ENCODE results near the gene RCAN2. TPM values are rescaled to one million over a fixed set of nuclear protein-coding genes. Genes with fewer than 3 reads are reported as not detected.

Gene RCAN2
- total RNA-seq, 5 donors from 2014 or later (not counting 1 experiment from before 2014, with no cell fraction given), result 0.15 to 2.5 (median 1.4) TPM

GRCh38 chr6:46444772-46445454, 46.3 kb downstream of the RCAN2 start:
- DNase-seq, result no peak
- H3K27me3 ChIP-seq (replicated peaks in 1 of 2; ENCODE audit: control insufficient read depth in 2 of 2, extremely low read depth in 1 of 2, insufficient read depth in 2 of 2, low read length in 1 of 2), result peaks cover 0 to 13% of the 10 kb centered on the region in 2 experiments
- ATAC-seq (replicated peaks in 1 of 4), result no peak
- H3K36me3 ChIP-seq (ENCODE audit: control insufficient read depth in 2 of 2, extremely low read depth in 1 of 2, insufficient read depth in 1 of 2, low read length in 1 of 2), result no peaks in the 10 kb centered on the region
- Mint-ChIP-seq H3K36me3 (no peaks in the 10 kb centered on the region), H3K27ac (no peak overlapping the region), H3K9me3 (peaks cover 6 to 22% (median 7%) of the 10 kb centered on the region in 3 donors), H3K4me1 (no peaks in the 10 kb centered on the region), H3K4me3 (no peak overlapping the region), H3K27me3 (peaks cover 16 to 19% of the 10 kb centered on the region in 2 donors)
- WGBS (ENCODE audit: insufficient coverage), result 70% methylated on average over 3 of the region's 3 CpGs
- ChIA-PET CTCF (interaction anchor here in 1 of 2 donors (0.6 kb wide), 1 partner anchor 74 kb away, joined by 3 read pairs; no protein-coding TSS in a partner anchor), POLR2A (interaction anchor here in 1 of 2 donors (0.8 kb wide), 1 partner anchor 41 kb away, joined by 4 read pairs; no protein-coding TSS in a partner anchor)
- H3K9me3 ChIP-seq, result no peaks in the 10 kb centered on the region
- H3K27ac ChIP-seq (ENCODE audit: low read length), result no peak overlapping the region
- H3K4me3 ChIP-seq (ENCODE audit: control insufficient read depth in 1 of 2, extremely low read depth in 1 of 2, low read length in 1 of 2), result no peak overlapping the region
- H3K4me1 ChIP-seq (ENCODE audit: control insufficient read depth in 1 of 2, extremely low read depth in 1 of 2, insufficient read depth in 2 of 2, low read length in 2 of 2), result no peaks in the 10 kb centered on the region

- Mint-ChIP-seq H3K27ac (no peak overlapping the region), H3K4me3 (no peak overlapping the region)
- no peaks in the 10 kb centered on the region for H3K36me3 ChIP-seq (ENCODE audit: control insufficient read depth in 2 of 2, extremely low read depth in 1 of 2, insufficient read depth in 1 of 2, low read length in 1 of 2)
Measured at GRCh38 chr6:46443623-46444022, 47.6 kb downstream of the RCAN2 start.

GRCh38 chr6:46440641-46441040, 50.6 kb downstream of the RCAN2 start:
- Mint-ChIP-seq H3K9me3 (peaks cover 4 to 6% (median 5%) of the 10 kb centered on the region in 3 donors), H3K27ac (no peak overlapping the region), H3K4me1 (no peaks in the 10 kb centered on the region), H3K36me3 (no peaks in the 10 kb centered on the region), H3K27me3 (peaks cover 20 to 24% of the 10 kb centered on the region in 2 donors), H3K4me3 (no peak overlapping the region)
- ChIA-PET POLR2A (interaction anchor here in 1 of 2 donors (0.7 kb wide), 1 partner anchor 90 kb away, joined by 5 read pairs; no protein-coding TSS in a partner anchor), CTCF (no interaction called here)
- Histone ChIP-seq H3K9me3 (no peaks in the 10 kb centered on the region), H3K27ac (ENCODE audit: low read length) (no peak overlapping the region), H3K4me3 (ENCODE audit: control insufficient read depth in 1 of 2, extremely low read depth in 1 of 2, low read length in 1 of 2) (no peak overlapping the region), H3K27me3 (replicated peaks in 1 of 2; ENCODE audit: control insufficient read depth in 2 of 2, extremely low read depth in 1 of 2, insufficient read depth in 2 of 2, low read length in 1 of 2) (peaks cover 0 to 16% of the 10 kb centered on the region in 2 experiments), H3K4me1 (ENCODE audit: control insufficient read depth in 1 of 2, extremely low read depth in 1 of 2, insufficient read depth in 2 of 2, low read length in 2 of 2) (no peaks in the 10 kb centered on the region), H3K36me3 (ENCODE audit: control insufficient read depth in 2 of 2, extremely low read depth in 1 of 2, insufficient read depth in 1 of 2, low read length in 1 of 2) (no peaks in the 10 kb centered on the region)
- WGBS (ENCODE audit: insufficient coverage), result no CpG with 5 or more reads among the region's 1 CpG
- DNase-seq (no peak), ATAC-seq (replicated peaks in 1 of 4) (no peak)

More at GRCh38 chr6:46443623-46444022, 47.6 kb downstream of the RCAN2 start:
- H3K4me1 ChIP-seq (ENCODE audit: control insufficient read depth in 1 of 2, extremely low read depth in 1 of 2, insufficient read depth in 2 of 2, low read length in 2 of 2), result no peaks in the 10 kb centered on the region
- H3K4me1 Mint-ChIP-seq, result no peaks in the 10 kb centered on the region
- H3K36me3 Mint-ChIP-seq, result no peaks in the 10 kb centered on the region
- no CpG with 5 or more reads among the region's 3 CpGs for WGBS (ENCODE audit: insufficient coverage)
- ATAC-seq (replicated peaks in 1 of 4) (no peak), DNase-seq (no peak)
- H3K27me3 Mint-ChIP-seq, result peaks cover 18 to 23% of the 10 kb centered on the region in 2 donors
- CTCF ChIA-PET, result no interaction called here
- peaks cover 6 to 18% (median 7%) of the 10 kb centered on the region in 3 donors for H3K9me3 Mint-ChIP-seq
- H3K9me3 ChIP-seq, result no peaks in the 10 kb centered on the region
- peaks cover 0 to 13% of the 10 kb centered on the region in 2 experiments for H3K27me3 ChIP-seq (replicated peaks in 1 of 2; ENCODE audit: control insufficient read depth in 2 of 2, extremely low read depth in 1 of 2, insufficient read depth in 2 of 2, low read length in 1 of 2)
- POLR2A ChIA-PET, result no interaction called here
- no peak overlapping the region for H3K27ac ChIP-seq (ENCODE audit: low read length)
- H3K4me3 ChIP-seq (ENCODE audit: control insufficient read depth in 1 of 2, extremely low read depth in 1 of 2, low read length in 1 of 2), result no peak overlapping the region

GRCh38 chr6:46440141-46440540, 51.1 kb downstream of the RCAN2 start:
- no peak overlapping the region for H3K4me3 Mint-ChIP-seq
- H3K36me3 ChIP-seq (ENCODE audit: control insufficient read depth in 2 of 2, extremely low read depth in 1 of 2, insufficient read depth in 1 of 2, low read length in 1 of 2), result no peaks in the 10 kb centered on the region
- ChIA-PET POLR2A (interaction anchor here in 1 of 2 donors (0.7 kb wide), 1 partner anchor 90 kb away, joined by 5 read pairs; no protein-coding TSS in a partner anchor), CTCF (interaction anchor here in 1 of 2 donors (0.6 kb wide), 1 partner anchor 497 kb away, joined by 3 read pairs; no protein-coding TSS in a partner anchor)
- ATAC-seq (replicated peaks in 1 of 4), result no peak
- no peak overlapping the region for H3K4me3 ChIP-seq (ENCODE audit: control insufficient read depth in 1 of 2, extremely low read depth in 1 of 2, low read length in 1 of 2)
- no peaks in the 10 kb centered on the region for H3K4me1 Mint-ChIP-seq
- H3K9me3 ChIP-seq, result no peaks in the 10 kb centered on the region
- no peaks in the 10 kb centered on the region for H3K36me3 Mint-ChIP-seq
- WGBS (ENCODE audit: insufficient coverage), result no CpG with 5 or more reads among the region's 2 CpGs
- no peak overlapping the region for H3K27ac ChIP-seq (ENCODE audit: low read length)
- peaks cover 16 to 20% of the 10 kb centered on the region in 2 donors for H3K27me3 Mint-ChIP-seq
- H3K9me3 Mint-ChIP-seq, result peaks cover 0 to under 1% (median under 1%) of the 10 kb centered on the region in 3 donors
- H3K27ac Mint-ChIP-seq, result no peak overlapping the region
- no peak for DNase-seq
- no peaks in the 10 kb centered on the region for H3K4me1 ChIP-seq (ENCODE audit: control insufficient read depth in 1 of 2, extremely low read depth in 1 of 2, insufficient read depth in 2 of 2, low read length in 2 of 2)
- peaks cover 0 to 14% of the 10 kb centered on the region in 2 experiments for H3K27me3 ChIP-seq (replicated peaks in 1 of 2; ENCODE audit: control insufficient read depth in 2 of 2, extremely low read depth in 1 of 2, insufficient read depth in 2 of 2, low read length in 1 of 2)

- H3K4me3 ChIP-seq (ENCODE audit: control insufficient read depth in 1 of 2, extremely low read depth in 1 of 2, low read length in 1 of 2), result no peak overlapping the region
- ChIA-PET CTCF (no interaction called here), POLR2A (no interaction called here)
- no peaks in the 10 kb centered on the region for H3K4me1 Mint-ChIP-seq
- H3K27me3 Mint-ChIP-seq, result peaks cover 14 to 17% of the 10 kb centered on the region in 2 donors
- no peaks in the 10 kb centered on the region for H3K36me3 ChIP-seq (ENCODE audit: control insufficient read depth in 2 of 2, extremely low read depth in 1 of 2, insufficient read depth in 1 of 2, low read length in 1 of 2)
- peaks cover 0 to 3% of the 10 kb centered on the region in 2 experiments for H3K27me3 ChIP-seq (replicated peaks in 1 of 2; ENCODE audit: control insufficient read depth in 2 of 2, extremely low read depth in 1 of 2, insufficient read depth in 2 of 2, low read length in 1 of 2)
- peaks cover 0 to 1% (median 0%) of the 10 kb centered on the region in 3 donors for H3K9me3 Mint-ChIP-seq
- no peaks in the 10 kb centered on the region for H3K4me1 ChIP-seq (ENCODE audit: control insufficient read depth in 1 of 2, extremely low read depth in 1 of 2, insufficient read depth in 2 of 2, low read length in 2 of 2)
- no peak overlapping the region for H3K27ac ChIP-seq (ENCODE audit: low read length)
- ATAC-seq (replicated peaks in 1 of 4), result no peak
- DNase-seq, result no peak
- no peak overlapping the region for H3K4me3 Mint-ChIP-seq
- 60% methylated on average over 1 of the region's 4 CpGs for WGBS (ENCODE audit: insufficient coverage)
- H3K36me3 Mint-ChIP-seq, result no peaks in the 10 kb centered on the region
- H3K9me3 ChIP-seq, result no peaks in the 10 kb centered on the region
- no peak overlapping the region for H3K27ac Mint-ChIP-seq
Measured at GRCh38 chr6:46438245-46438644, 53.0 kb downstream of the RCAN2 start.

GRCh38 chr6:46437671-46438221, 53.5 kb downstream of the RCAN2 start:
- no peak for ATAC-seq (replicated peaks in 1 of 4)
- CTCF ChIA-PET, result no interaction called here

More at GRCh38 chr6:46437671-46438221, 53.5 kb downstream of the RCAN2 start:
- H3K4me3 ChIP-seq (ENCODE audit: control insufficient read depth in 1 of 2, extremely low read depth in 1 of 2, low read length in 1 of 2), result no peak overlapping the region
- no peak for DNase-seq
- H3K27ac ChIP-seq (ENCODE audit: low read length), result no peak overlapping the region
- Mint-ChIP-seq H3K4me3 (no peak overlapping the region), H3K4me1 (no peaks in the 10 kb centered on the region), H3K27me3 (peaks cover 16 to 19% of the 10 kb centered on the region in 2 donors), H3K27ac (no peak overlapping the region), H3K36me3 (no peaks in the 10 kb centered on the region), H3K9me3 (peaks cover 0 to 3% (median 0%) of the 10 kb centered on the region in 3 donors)
- no peaks in the 10 kb centered on the region for H3K4me1 ChIP-seq (ENCODE audit: control insufficient read depth in 1 of 2, extremely low read depth in 1 of 2, insufficient read depth in 2 of 2, low read length in 2 of 2)
- H3K27me3 ChIP-seq (replicated peaks in 1 of 2; ENCODE audit: control insufficient read depth in 2 of 2, extremely low read depth in 1 of 2, insufficient read depth in 2 of 2, low read length in 1 of 2), result peaks cover 0 to 3% of the 10 kb centered on the region in 2 experiments
- POLR2A ChIA-PET, result no interaction called here
- H3K36me3 ChIP-seq (ENCODE audit: control insufficient read depth in 2 of 2, extremely low read depth in 1 of 2, insufficient read depth in 1 of 2, low read length in 1 of 2), result no peaks in the 10 kb centered on the region
- no peaks in the 10 kb centered on the region for H3K9me3 ChIP-seq

All from T-cell (primary cell).